Measurements from ENCODE around the gene CHRNA7. TPM values are rescaled to one million over a fixed set of nuclear protein-coding genes. Genes with fewer than 3 reads are reported as not detected.

The CHRNA7 gene
- total RNA-seq, 4 donors from 2014 or later: 10.7 to 55.9 (median 38.2) TPM

DNA sequence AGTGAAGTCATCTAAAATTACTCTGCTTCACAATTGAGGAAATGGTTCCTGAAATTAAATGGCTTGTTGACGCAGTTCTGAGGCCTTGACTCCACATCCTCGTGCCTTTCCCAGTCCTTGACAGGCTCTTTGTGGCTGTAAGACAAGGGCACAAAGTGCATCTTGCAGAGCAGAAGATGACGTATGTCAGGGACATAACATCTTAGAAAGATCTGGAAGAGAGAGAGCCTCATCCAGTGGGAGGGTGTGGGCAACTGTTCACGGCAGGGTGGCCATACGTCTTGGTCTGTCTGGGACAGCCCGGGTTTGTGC is 91.0 kb downstream of the CHRNA7 start:
- Histone ChIP-seq H3K36me3 (no peaks in the 10 kb centered on the region), H3K27me3 (no peaks in the 10 kb centered on the region), H3K4me3 (no peak overlapping the region), H3K4me1 (no peaks in the 10 kb centered on the region), H3K27ac (no peak overlapping the region), H3K9me3 (no peaks in the 10 kb centered on the region)
- no peak for DNase-seq
- TF ChIP-seq, protein P1, sequence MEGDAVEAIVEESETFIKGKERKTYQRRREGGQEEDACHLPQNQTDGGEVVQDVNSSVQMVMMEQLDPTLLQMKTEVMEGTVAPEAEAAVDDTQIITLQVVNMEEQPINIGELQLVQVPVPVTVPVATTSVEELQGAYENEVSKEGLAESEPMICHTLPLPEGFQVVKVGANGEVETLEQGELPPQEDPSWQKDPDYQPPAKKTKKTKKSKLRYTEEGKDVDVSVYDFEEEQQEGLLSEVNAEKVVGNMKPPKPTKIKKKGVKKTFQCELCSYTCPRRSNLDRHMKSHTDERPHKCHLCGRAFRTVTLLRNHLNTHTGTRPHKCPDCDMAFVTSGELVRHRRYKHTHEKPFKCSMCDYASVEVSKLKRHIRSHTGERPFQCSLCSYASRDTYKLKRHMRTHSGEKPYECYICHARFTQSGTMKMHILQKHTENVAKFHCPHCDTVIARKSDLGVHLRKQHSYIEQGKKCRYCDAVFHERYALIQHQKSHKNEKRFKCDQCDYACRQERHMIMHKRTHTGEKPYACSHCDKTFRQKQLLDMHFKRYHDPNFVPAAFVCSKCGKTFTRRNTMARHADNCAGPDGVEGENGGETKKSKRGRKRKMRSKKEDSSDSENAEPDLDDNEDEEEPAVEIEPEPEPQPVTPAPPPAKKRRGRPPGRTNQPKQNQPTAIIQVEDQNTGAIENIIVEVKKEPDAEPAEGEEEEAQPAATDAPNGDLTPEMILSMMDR (IDR thresholded peaks at IDR 0.05): no peak
- no peak for TF ChIP-seq POLR2A (IDR thresholded peaks at IDR 0.05)

DNA sequence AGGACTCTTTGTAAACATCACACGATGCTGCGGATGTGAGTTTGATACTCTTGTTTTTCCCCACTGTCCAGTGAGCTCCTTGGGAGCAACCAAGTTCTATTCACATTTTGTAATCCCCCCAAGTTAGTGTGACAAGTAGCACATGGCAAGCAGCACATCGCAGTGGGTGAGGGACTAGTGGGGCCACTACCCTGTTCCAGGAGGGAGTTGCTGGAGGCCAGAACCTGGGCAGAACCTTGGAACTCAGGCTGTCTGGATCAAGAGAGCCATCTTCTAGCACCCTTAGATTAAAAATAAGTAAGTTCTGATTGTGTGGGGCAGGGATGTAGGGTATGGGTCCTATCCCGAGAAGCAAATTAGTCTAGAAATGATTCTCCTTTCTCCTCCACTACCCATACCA is 91.7 kb downstream of the CHRNA7 start:
- no peak for DNase-seq
- no peak for TF ChIP-seq POLR2A (IDR thresholded peaks at IDR 0.05)
- TF ChIP-seq, protein P1 (IDR thresholded peaks at IDR 0.05): no peak
- no peaks in the 10 kb centered on the region for H3K9me3 ChIP-seq
- H3K27me3 ChIP-seq: no peaks in the 10 kb centered on the region
- no peak overlapping the region for H3K4me3 ChIP-seq
- H3K27ac ChIP-seq: no peak overlapping the region
- H3K36me3 ChIP-seq: no peaks in the 10 kb centered on the region
- no peaks in the 10 kb centered on the region for H3K4me1 ChIP-seq

GRCh38 chr15:32123473-32123872 is 93.2 kb downstream of the CHRNA7 start:
- H3K9me3 ChIP-seq: no peaks in the 10 kb centered on the region
- H3K27me3 ChIP-seq: no peaks in the 10 kb centered on the region
- no peaks in the 10 kb centered on the region for H3K36me3 ChIP-seq
- TF ChIP-seq, protein P1 (IDR thresholded peaks at IDR 0.05): no peak
- no peak for TF ChIP-seq POLR2A (IDR thresholded peaks at IDR 0.05)
- no peak overlapping the region for H3K4me3 ChIP-seq
- H3K27ac ChIP-seq: no peak overlapping the region
- no peaks in the 10 kb centered on the region for H3K4me1 ChIP-seq
- no peak for DNase-seq

GRCh38 chr15:32124726-32125125 is 94.4 kb downstream of the CHRNA7 start:
- Histone ChIP-seq H3K4me1 (no peaks in the 10 kb centered on the region), H3K27me3 (no peaks in the 10 kb centered on the region), H3K4me3 (no peak overlapping the region), H3K27ac (no peak overlapping the region), H3K36me3 (no peaks in the 10 kb centered on the region), H3K9me3 (no peaks in the 10 kb centered on the region)
- no peak for DNase-seq
- TF ChIP-seq, protein P1 (IDR thresholded peaks at IDR 0.05): no peak
- TF ChIP-seq POLR2A (IDR thresholded peaks at IDR 0.05): no peak

- DNase-seq: no peak
- H3K4me1 ChIP-seq: no peaks in the 10 kb centered on the region
- TF ChIP-seq, protein P1 (IDR thresholded peaks at IDR 0.05): no peak
- TF ChIP-seq POLR2A (IDR thresholded peaks at IDR 0.05): no peak
- H3K27ac ChIP-seq: no peak overlapping the region
- no peaks in the 10 kb centered on the region for H3K27me3 ChIP-seq
- H3K4me3 ChIP-seq: no peak overlapping the region
- H3K9me3 ChIP-seq: no peaks in the 10 kb centered on the region
- no peaks in the 10 kb centered on the region for H3K36me3 ChIP-seq
Observed at GRCh38 chr15:32125595-32125994, 95.3 kb downstream of the CHRNA7 start.

GRCh38 chr15:32129815-32130214 is 99.5 kb downstream of the CHRNA7 start:
- no peaks in the 10 kb centered on the region for H3K4me1 ChIP-seq
- no peaks in the 10 kb centered on the region for H3K9me3 ChIP-seq
- H3K36me3 ChIP-seq: no peaks in the 10 kb centered on the region
- TF ChIP-seq, protein P1 (IDR thresholded peaks at IDR 0.05): no peak
- TF ChIP-seq POLR2A (IDR thresholded peaks at IDR 0.05): no peak
- no peaks in the 10 kb centered on the region for H3K27me3 ChIP-seq
- DNase-seq: no peak
- H3K27ac ChIP-seq: no peak overlapping the region
- H3K4me3 ChIP-seq: no peak overlapping the region

All from Peyer's patch (tissue), 4 donors.